GM12875 (cell line): ENCODE results near the gene PIGW.

Source experiments
- H3K4me3 ChIP-seq: one replicate; pipeline ENCODE4 v1.5.1; 2011; ENCODE audit warnings: low read depth, low read length, control low read depth
- CTCF ChIP-seq: IDR thresholded peaks from 2 replicates; pipeline ENCODE4 v1.5.1; 2011; ENCODE audit warnings: low read depth, mild to moderate bottlenecking, control low read depth, inconsistent platforms, low read length, moderate library complexity, borderline replicate concordance; ENCODE audit not compliant: insufficient read depth

Gene PIGW

GRCh38 chr17:36509272-36509985 is 25.4 kb upstream of the PIGW start:
- TF ChIP-seq CTCF: no peak
- no peak overlapping the region for H3K4me3 ChIP-seq

- no peak for TF ChIP-seq CTCF
- H3K4me3 ChIP-seq: no peak overlapping the region
These were observed 24.2 kb upstream of the PIGW start for GRCh38 chr17:36510636-36511035.

- TF ChIP-seq CTCF: no peak
- H3K4me3 ChIP-seq: no peak overlapping the region
These were observed 23.6 kb upstream of the PIGW start for GRCh38 chr17:36511216-36511615.

- no peak for TF ChIP-seq CTCF
- no peak overlapping the region for H3K4me3 ChIP-seq
These were observed 22.1 kb upstream of the PIGW start for GRCh38 chr17:36512641-36513040.

- H3K4me3 ChIP-seq: no peak overlapping the region
- TF ChIP-seq CTCF: no peak
These were observed 19.9 kb upstream of the PIGW start for GRCh38 chr17:36514856-36515255.

- H3K4me3 ChIP-seq: no peak overlapping the region
- TF ChIP-seq CTCF: no peak
These were observed 18.9 kb upstream of the PIGW start for GRCh38 chr17:36515837-36516236.

GRCh38 chr17:36523113-36523512 is 11.7 kb upstream of the PIGW start:
- no peak overlapping the region for H3K4me3 ChIP-seq
- no peak for TF ChIP-seq CTCF
